Activated CD4-positive, alpha-beta T cell treated with anti-CD3 and anti-CD28 coated beads for 36 hours (primary cell): ENCODE results near the gene CLTCL1. TPM values are rescaled to one million over a fixed set of nuclear protein-coding genes. Genes with fewer than 3 reads are reported as not detected.

ENCODE experiments used
- total RNA-seq, 2 experiments: library from RNA; stranded (reverse); gene quantifications; one replicate each; pipeline ENCODE4 v1.2.3, GENCODE V29; 2021

CLTCL1 gene
- total RNA-seq, 2 experiments from 2014 or later, result 0.76 to 1.2 TPM

Other genes starting within 250 kb of the CLTCL1 start
- gene DGCR2, start 169.3 kb downstream of the CLTCL1 start, total RNA-seq, result 10 to 100 TPM; 23.7 to 27.5 TPM
- not detected for gene TSSK2, start 160.4 kb downstream of the CLTCL1 start, total RNA-seq
- 10 to 100 TPM; 12.9 to 13.4 TPM for gene ESS2, start 147.1 kb downstream of the CLTCL1 start, total RNA-seq
- not detected for gene GSC2, start 141.4 kb downstream of the CLTCL1 start, total RNA-seq
- gene SLC25A1, start 113.0 kb downstream of the CLTCL1 start, total RNA-seq, result 10 to 100 TPM; 48.5 to 52.8 TPM
- gene HIRA, start 140.0 kb upstream of the CLTCL1 start, total RNA-seq, result 10 to 100 TPM; 25.5 to 31.2 TPM
- 10 to 100 TPM; 34.1 to 34.4 TPM for gene MRPL40, start 140.8 kb upstream of the CLTCL1 start, total RNA-seq
- 10 to 100 TPM; 21.9 to 22.2 TPM for gene C22orf39, start 156.0 kb upstream of the CLTCL1 start, total RNA-seq
- gene UFD1, start 187.5 kb upstream of the CLTCL1 start, total RNA-seq, result 100 to 1,000 TPM in 1 of 2 experiments, 10 to 100 TPM in 1; 78.4 to 109 TPM
- 100 to 1,000 TPM; 103 to 111 TPM for gene CDC45, start 188.2 kb upstream of the CLTCL1 start, total RNA-seq
- gene CLDN5, start 232.7 kb upstream of the CLTCL1 start, total RNA-seq, result not detected